Parathyroid adenoma (tissue), 2 donors: ENCODE data around the gene OIT3.
A peak's percentile ranks its signal among the peaks of the same experiment; 100 is the strongest.

Source experiments
- H2AFZ ChIP-seq: fragments of 300-600 bp; sonication (generic); one replicate; pipeline ENCODE4 v1.7.0; 2017; ENCODE audit warnings: antibody characterized with exemption, mild to moderate bottlenecking
- H3K27ac ChIP-seq: fragments of 300-600 bp; sonication (generic); one replicate; pipeline ENCODE4 v1.7.0; 2017
- H3K27me3 ChIP-seq: fragments of 300-600 bp; sonication (generic); one replicate; pipeline ENCODE4 v1.7.0; 2017; ENCODE audit warnings: low read length; ENCODE audit not compliant: control insufficient read depth, insufficient read depth
- H3K36me3 ChIP-seq: fragments of 300-600 bp; sonication (generic); one replicate; pipeline ENCODE4 v1.7.0; 2017; ENCODE audit warnings: low read length; ENCODE audit not compliant: control insufficient read depth, insufficient read depth
- H3K4me1 ChIP-seq: fragments of 300-600 bp; sonication (generic); one replicate; pipeline ENCODE4 v1.7.0; 2017; ENCODE audit warnings: control low read depth
- H3K4me2 ChIP-seq: fragments of 300-600 bp; sonication (generic); one replicate; pipeline ENCODE4 v1.7.0; 2017; ENCODE audit warnings: low read length
- H3K4me3 ChIP-seq: fragments of 300-600 bp; sonication (generic); one replicate; pipeline ENCODE4 v1.7.0; 2017; ENCODE audit warnings: low read depth, low read length
- H3K79me2 ChIP-seq: fragments of 300-600 bp; sonication (generic); one replicate; pipeline ENCODE4 v1.7.0; 2017; ENCODE audit warnings: control low read depth
- H3K9ac ChIP-seq: fragments of 300-600 bp; sonication (generic); one replicate; pipeline ENCODE4 v1.7.0; 2017; ENCODE audit warnings: mild to moderate bottlenecking
- H3K9me3 ChIP-seq: fragments of 300-600 bp; sonication (generic); one replicate; pipeline ENCODE4 v1.7.0; 2017; ENCODE audit warnings: low read length; ENCODE audit not compliant: control insufficient read depth
- TF ChIP-seq, protein P1 (sequence below): fragments of 300-600 bp; sonication (generic); IDR thresholded peaks from one replicate; pipeline ENCODE4 v1.7.0; 2017; ENCODE audit warnings: antibody characterized with exemption, mild to moderate bottlenecking
- donor health status: primary hyperparathyroidism.

Gene OIT3

DNA sequence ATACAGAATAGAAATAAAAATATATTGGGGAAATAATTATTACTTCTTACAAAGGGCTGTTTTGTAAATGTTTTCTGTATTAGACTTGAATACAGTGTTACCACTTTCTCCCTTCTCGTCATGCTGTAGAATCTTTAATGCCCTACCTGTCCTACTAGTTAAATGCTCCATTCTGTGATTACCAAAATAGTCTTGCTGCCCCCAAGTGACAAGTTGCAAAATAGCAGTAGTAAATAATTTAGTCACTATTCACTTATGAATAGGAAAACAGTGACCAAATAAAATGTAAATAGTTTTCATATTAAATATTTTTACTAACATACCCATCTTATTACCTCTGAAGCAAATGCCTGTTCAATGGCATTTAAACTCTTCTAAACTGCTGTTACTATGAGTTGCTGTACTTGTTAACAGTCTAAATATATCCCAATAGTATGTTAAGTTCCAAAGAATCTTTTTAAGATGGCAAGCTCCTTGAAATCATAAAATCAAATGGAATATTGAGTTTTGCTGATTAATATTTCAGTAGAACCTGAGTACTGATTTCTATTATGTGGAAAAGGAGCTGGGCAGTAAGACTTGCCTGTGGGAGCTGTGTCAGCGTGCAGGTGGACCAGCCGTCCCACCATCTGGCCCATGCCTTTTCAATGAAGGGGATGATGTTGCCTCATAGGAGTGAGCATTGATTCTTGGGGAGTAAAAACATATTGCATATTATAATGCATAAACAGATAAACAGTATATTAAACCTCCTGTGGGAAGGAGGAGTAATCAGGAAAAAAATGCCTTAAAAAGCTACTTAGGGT is 18.1 kb upstream of the OIT3 start:
- no peaks in the 10 kb centered on the region for H3K27me3 ChIP-seq
- no peaks in the 10 kb centered on the region for H3K36me3 ChIP-seq
- H3K4me1 ChIP-seq, result no peaks in the 10 kb centered on the region
- no peaks in the 10 kb centered on the region for H3K9me3 ChIP-seq
- TF ChIP-seq, protein P1, sequence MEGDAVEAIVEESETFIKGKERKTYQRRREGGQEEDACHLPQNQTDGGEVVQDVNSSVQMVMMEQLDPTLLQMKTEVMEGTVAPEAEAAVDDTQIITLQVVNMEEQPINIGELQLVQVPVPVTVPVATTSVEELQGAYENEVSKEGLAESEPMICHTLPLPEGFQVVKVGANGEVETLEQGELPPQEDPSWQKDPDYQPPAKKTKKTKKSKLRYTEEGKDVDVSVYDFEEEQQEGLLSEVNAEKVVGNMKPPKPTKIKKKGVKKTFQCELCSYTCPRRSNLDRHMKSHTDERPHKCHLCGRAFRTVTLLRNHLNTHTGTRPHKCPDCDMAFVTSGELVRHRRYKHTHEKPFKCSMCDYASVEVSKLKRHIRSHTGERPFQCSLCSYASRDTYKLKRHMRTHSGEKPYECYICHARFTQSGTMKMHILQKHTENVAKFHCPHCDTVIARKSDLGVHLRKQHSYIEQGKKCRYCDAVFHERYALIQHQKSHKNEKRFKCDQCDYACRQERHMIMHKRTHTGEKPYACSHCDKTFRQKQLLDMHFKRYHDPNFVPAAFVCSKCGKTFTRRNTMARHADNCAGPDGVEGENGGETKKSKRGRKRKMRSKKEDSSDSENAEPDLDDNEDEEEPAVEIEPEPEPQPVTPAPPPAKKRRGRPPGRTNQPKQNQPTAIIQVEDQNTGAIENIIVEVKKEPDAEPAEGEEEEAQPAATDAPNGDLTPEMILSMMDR, result peak; percentile 38
- no peak overlapping the region for H3K27ac ChIP-seq
- no peaks in the 10 kb centered on the region for H3K79me2 ChIP-seq
- H3K4me2 ChIP-seq, result no peak overlapping the region
- H3K4me3 ChIP-seq, result no peak overlapping the region
- no peak overlapping the region for H3K9ac ChIP-seq
- H2AFZ ChIP-seq, result no peak overlapping the region

DNA sequence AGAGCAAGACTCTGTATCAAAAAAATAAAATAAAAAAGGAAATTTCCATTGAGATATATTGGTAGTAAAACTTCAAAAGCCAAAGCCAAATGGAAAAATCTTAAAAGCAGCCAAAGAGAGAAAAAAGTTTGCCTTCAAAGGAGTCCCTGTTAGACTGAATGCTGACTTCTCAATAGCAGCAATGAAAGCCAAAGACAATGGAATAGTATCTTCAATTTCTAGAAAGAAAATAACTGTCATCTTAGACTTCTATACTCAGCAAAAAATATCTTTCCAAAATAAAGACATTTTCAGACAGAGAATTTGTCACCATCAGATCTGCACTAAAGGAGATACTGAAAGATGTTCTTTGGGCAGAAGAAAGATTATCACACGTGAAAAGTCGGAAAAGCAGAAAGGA is 14.3 kb upstream of the OIT3 start:
- no peak overlapping the region for H3K4me3 ChIP-seq
- no peak overlapping the region for H3K9ac ChIP-seq
- H3K36me3 ChIP-seq, result no peaks in the 10 kb centered on the region
- H3K27ac ChIP-seq, result no peak overlapping the region
- H3K79me2 ChIP-seq, result no peaks in the 10 kb centered on the region
- no peaks in the 10 kb centered on the region for H3K4me1 ChIP-seq
- TF ChIP-seq, protein P1, result no peak
- H3K4me2 ChIP-seq, result no peak overlapping the region
- no peak overlapping the region for H2AFZ ChIP-seq
- H3K9me3 ChIP-seq, result no peaks in the 10 kb centered on the region
- no peaks in the 10 kb centered on the region for H3K27me3 ChIP-seq

DNA sequence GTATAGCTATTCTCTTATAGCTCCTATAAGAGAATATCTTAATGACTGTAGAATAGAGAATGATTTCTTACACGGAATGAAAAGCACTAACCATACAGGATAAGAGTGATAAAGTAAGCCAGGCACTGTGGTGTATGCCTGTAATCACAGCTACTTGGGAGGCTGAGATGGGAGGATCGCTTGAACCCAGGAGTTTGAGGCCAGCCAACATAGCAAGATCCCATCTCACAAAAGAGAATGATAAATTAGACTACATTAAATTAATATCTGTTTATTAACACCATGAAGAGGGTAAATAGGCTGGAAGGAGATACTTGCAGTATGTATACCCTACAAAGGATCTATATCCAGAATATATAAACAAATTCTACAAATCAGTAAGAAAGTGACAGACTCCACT is 12.2 kb upstream of the OIT3 start:
- no peak overlapping the region for H3K27ac ChIP-seq
- H3K4me1 ChIP-seq, result no peaks in the 10 kb centered on the region
- H2AFZ ChIP-seq, result no peak overlapping the region
- H3K9ac ChIP-seq, result no peak overlapping the region
- no peaks in the 10 kb centered on the region for H3K9me3 ChIP-seq
- H3K4me3 ChIP-seq, result no peak overlapping the region
- H3K4me2 ChIP-seq, result no peak overlapping the region
- TF ChIP-seq, protein P1, result no peak
- no peaks in the 10 kb centered on the region for H3K27me3 ChIP-seq
- H3K36me3 ChIP-seq, result no peaks in the 10 kb centered on the region
- no peaks in the 10 kb centered on the region for H3K79me2 ChIP-seq

DNA sequence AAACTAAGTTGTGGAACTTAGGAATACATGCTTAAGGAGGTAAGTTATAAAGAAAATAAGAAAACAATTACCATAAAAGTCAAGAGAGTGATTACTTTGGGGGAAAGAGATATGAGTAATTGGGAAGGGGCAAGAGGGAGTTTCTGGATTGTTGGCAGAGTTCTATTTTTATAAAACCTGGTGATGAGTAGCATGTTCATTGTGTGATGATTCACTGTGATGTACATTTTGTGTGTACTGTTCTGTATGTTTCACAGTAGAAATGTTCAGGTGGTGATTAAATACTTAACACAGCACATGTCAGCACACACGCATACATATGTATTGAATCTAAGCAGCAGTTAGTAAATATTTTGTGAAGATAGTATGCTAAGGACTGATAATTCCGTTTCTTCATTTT is 9.7 kb upstream of the OIT3 start:
- Histone ChIP-seq H3K9ac (no peak overlapping the region), H3K79me2 (no peaks in the 10 kb centered on the region), H3K36me3 (no peaks in the 10 kb centered on the region), H3K4me1 (no peaks in the 10 kb centered on the region), H3K4me2 (no peak overlapping the region), H3K9me3 (no peaks in the 10 kb centered on the region), H2AFZ (no peak overlapping the region), H3K27ac (no peak overlapping the region), H3K4me3 (no peak overlapping the region), H3K27me3 (no peaks in the 10 kb centered on the region)
- TF ChIP-seq, protein P1, result no peak

DNA sequence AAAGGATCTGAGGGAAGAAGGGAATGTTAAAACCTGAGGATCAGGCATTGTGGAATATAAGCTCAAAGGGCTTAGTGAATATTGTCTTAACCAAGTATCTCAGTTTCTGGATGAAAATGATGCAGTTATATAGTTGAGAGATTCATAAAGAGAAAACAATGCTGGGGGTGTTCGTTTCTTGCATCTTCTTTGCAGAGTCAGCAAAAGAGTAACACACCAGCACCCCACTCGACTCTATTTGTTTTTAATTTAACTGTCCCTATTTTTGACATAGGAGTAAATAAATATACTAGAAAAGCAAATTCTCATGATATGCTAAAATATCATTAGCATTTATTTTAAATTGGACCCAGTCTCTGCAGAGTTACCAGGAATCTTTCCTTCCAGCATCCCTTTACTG is 7.6 kb upstream of the OIT3 start:
- Histone ChIP-seq H3K27ac (no peak overlapping the region), H3K79me2 (no peaks in the 10 kb centered on the region), H3K4me1 (no peaks in the 10 kb centered on the region), H3K27me3 (no peaks in the 10 kb centered on the region), H3K4me3 (no peak overlapping the region), H2AFZ (no peak overlapping the region), H3K4me2 (no peak overlapping the region), H3K9ac (no peak overlapping the region), H3K9me3 (no peaks in the 10 kb centered on the region), H3K36me3 (no peaks in the 10 kb centered on the region)
- TF ChIP-seq, protein P1, result no peak
